ENCODE results near the gene TCEA2. TPM values are rescaled to one million over a fixed set of nuclear protein-coding genes. Genes with fewer than 3 reads are reported as not detected.

The TCEA2 gene
- total RNA-seq, 4 donors from 2014 or later, result 28.1 to 39.7 (median 33.6) TPM

GRCh38 chr20:64109831-64110391, 46.9 kb downstream of the TCEA2 start:
- Histone ChIP-seq H3K27ac (no peak overlapping the region), H3K27me3 (peaks cover 35% of the 10 kb centered on the region), H3K36me3 (no peaks in the 10 kb centered on the region), H3K9me3 (no peaks in the 10 kb centered on the region), H3K4me1 (no peaks in the 10 kb centered on the region), H3K4me3 (no peak overlapping the region)
- no peak for ATAC-seq
- TF ChIP-seq POLR2AphosphoS5 (IDR thresholded peaks at IDR 0.05), result no peak
- no peak for TF ChIP-seq POLR2A (IDR thresholded peaks at IDR 0.05)
- TF ChIP-seq CTCF (IDR thresholded peaks at IDR 0.05), result no peak
- TF ChIP-seq EP300 (IDR thresholded peaks at IDR 0.05), result no peak
- WGBS, 2 donors (ENCODE audit: low coverage in 1 of 2), result no CpG with 5 or more reads among the region's 16 CpGs

GRCh38 chr20:64110411-64111068, 47.5 kb downstream of the TCEA2 start:
- 60% methylated on average over 2 of the region's 10 CpGs; no CpG with 5 or more reads in 1 of the 2 donors for WGBS, 2 donors (ENCODE audit: low coverage in 1 of 2)
- no peak for ATAC-seq
- no peaks in the 10 kb centered on the region for H3K36me3 ChIP-seq
- H3K4me1 ChIP-seq, result no peaks in the 10 kb centered on the region
- H3K27ac ChIP-seq, result no peak overlapping the region
- H3K9me3 ChIP-seq, result no peaks in the 10 kb centered on the region
- TF ChIP-seq EP300 (IDR thresholded peaks at IDR 0.05) (no peak), POLR2A (IDR thresholded peaks at IDR 0.05) (peak in 1 of 2 donors; percentile 10)
- H3K4me3 ChIP-seq, result no peak overlapping the region
- peaks cover 32% of the 10 kb centered on the region for H3K27me3 ChIP-seq

GRCh38 chr20:64111841-64112641, 49.0 kb downstream of the TCEA2 start:
- 74% methylated on average over 5 of the region's 19 CpGs; no CpG with 5 or more reads in 1 of the 2 donors for WGBS, 2 donors (ENCODE audit: low coverage in 1 of 2)
- TF ChIP-seq POLR2A (IDR thresholded peaks at IDR 0.05) (no peak), POLR2AphosphoS5 (IDR thresholded peaks at IDR 0.05) (no peak), EP300 (IDR thresholded peaks at IDR 0.05) (no peak), CTCF (IDR thresholded peaks at IDR 0.05) (no peak)
- H3K27ac ChIP-seq, result no peak overlapping the region
- H3K4me3 ChIP-seq, result no peak overlapping the region
- ATAC-seq, result no peak
- no peaks in the 10 kb centered on the region for H3K9me3 ChIP-seq
- H3K36me3 ChIP-seq, result no peaks in the 10 kb centered on the region
- H3K27me3 ChIP-seq, result peaks cover 18% of the 10 kb centered on the region
- H3K4me1 ChIP-seq, result no peaks in the 10 kb centered on the region

- peaks cover 9% of the 10 kb centered on the region for H3K27me3 ChIP-seq
- no peak for ATAC-seq
- no peaks in the 10 kb centered on the region for H3K4me1 ChIP-seq
- no peaks in the 10 kb centered on the region for H3K9me3 ChIP-seq
- H3K36me3 ChIP-seq, result no peaks in the 10 kb centered on the region
- TF ChIP-seq EP300 (IDR thresholded peaks at IDR 0.05) (no peak), POLR2A (IDR thresholded peaks at IDR 0.05) (no peak), CTCF (IDR thresholded peaks at IDR 0.05) (no peak), POLR2AphosphoS5 (IDR thresholded peaks at IDR 0.05) (no peak)
- 67% methylated on average over 7 of the region's 18 CpGs; no CpG with 5 or more reads in 1 of the 2 donors for WGBS, 2 donors (ENCODE audit: low coverage in 1 of 2)
- H3K27ac ChIP-seq, result no peak overlapping the region
- H3K4me3 ChIP-seq, result no peak overlapping the region
These were observed 49.9 kb downstream of the TCEA2 start for GRCh38 chr20:64112691-64113443.

GRCh38 chr20:64113444-64113775, 50.4 kb downstream of the TCEA2 start:
- TF ChIP-seq POLR2A (IDR thresholded peaks at IDR 0.05), result no peak
- TF ChIP-seq EP300 (IDR thresholded peaks at IDR 0.05), result no peak
- no peak for TF ChIP-seq CTCF (IDR thresholded peaks at IDR 0.05)
- no peak for TF ChIP-seq POLR2AphosphoS5 (IDR thresholded peaks at IDR 0.05)
- Histone ChIP-seq H3K4me3 (no peak overlapping the region), H3K4me1 (no peaks in the 10 kb centered on the region), H3K9me3 (no peaks in the 10 kb centered on the region), H3K27me3 (peaks cover 5% of the 10 kb centered on the region), H3K27ac (no peak overlapping the region), H3K36me3 (no peaks in the 10 kb centered on the region)
- ATAC-seq, result no peak
- WGBS, 2 donors (ENCODE audit: low coverage in 1 of 2), result 67% methylated on average over 3 of the region's 6 CpGs; no CpG with 5 or more reads in 1 of the 2 donors

Data from gastroesophageal sphincter (tissue), 4 donors.